Muscle of leg (tissue), 11 donors: ENCODE results near the gene IL3. TPM values are rescaled to one million over a fixed set of nuclear protein-coding genes. Genes with fewer than 3 reads are reported as not detected.
"Not testable (repeated sequence)": the region's sequence is repeated elsewhere in the genome, so short reads cannot be mapped to it uniquely, and the experiment has no call there.

Source experiments
- DNase-seq: peaks from one replicate; pipeline ENCODE4 v3.0.0; 2013
- H3K27ac ChIP-seq: one replicate; pipeline ENCODE4 v1.5.1; 2013; ENCODE audit warnings: mild to moderate bottlenecking, low read length, control low read depth
- H3K27me3 ChIP-seq: one replicate; pipeline ENCODE4 v1.6.1; 2013; ENCODE audit warnings: low read length; ENCODE audit not compliant: control insufficient read depth, insufficient read depth
- H3K36me3 ChIP-seq: one replicate; pipeline ENCODE4 v1.6.1; 2013; ENCODE audit warnings: low read length; ENCODE audit not compliant: control insufficient read depth, insufficient read depth
- H3K4me1 ChIP-seq: one replicate; pipeline ENCODE4 v1.6.1; 2013; ENCODE audit warnings: low read length; ENCODE audit not compliant: control insufficient read depth, insufficient read depth
- H3K4me3 ChIP-seq: one replicate; pipeline ENCODE4 v1.5.1; 2013; ENCODE audit warnings: low read length, control low read depth
- H3K9me3 ChIP-seq: replicated peaks from 2 replicates; pipeline ENCODE4 v1.6.1; 2013; ENCODE audit warnings: low read depth, low read length; ENCODE audit not compliant: control insufficient read depth
- WGBS: methylation state at CpG from one replicate; pipeline ENCODE4 v1.1.5; 2013; ENCODE audit warnings: missing lambda C conversion rate; ENCODE audit not compliant: insufficient coverage; 5-methylcytosine and 5-hydroxymethylcytosine counted together
- polyA plus RNA-seq, 8 donors: library from polyadenylated mRNA; unstranded; fragments of 120-200 nt; gene quantifications; one replicate each; pipeline versions ENCODE4 v1.2.1 to v1.2.3, GENCODE V29; 2013; ENCODE audit warnings: inconsistent platforms in 1 of 8, low replicate concordance in 1 of 8; ENCODE audit not compliant: insufficient read length in 8 of 8, insufficient read depth in 1 of 8
- total RNA-seq: library from RNA; stranded (reverse); fragments of 120-200 nt; gene quantifications from one replicate; pipeline ENCODE4 v1.2.4, GENCODE V29; 2013

The IL3 gene
- total and polyA plus RNA-seq, 9 donors: not detected

GRCh38 chr5:132099905-132100304, 39.5 kb downstream of the IL3 start:
- 84% methylated on average over 3 of the region's 3 CpGs for WGBS
- Histone ChIP-seq H3K27ac (no peak overlapping the region), H3K36me3 (no peaks in the 10 kb centered on the region), H3K4me1 (peaks cover 17% of the 10 kb centered on the region), H3K9me3 (no peaks in the 10 kb centered on the region), H3K27me3 (no peaks in the 10 kb centered on the region), H3K4me3 (no peak overlapping the region)
- DNase-seq: no peak

DNA sequence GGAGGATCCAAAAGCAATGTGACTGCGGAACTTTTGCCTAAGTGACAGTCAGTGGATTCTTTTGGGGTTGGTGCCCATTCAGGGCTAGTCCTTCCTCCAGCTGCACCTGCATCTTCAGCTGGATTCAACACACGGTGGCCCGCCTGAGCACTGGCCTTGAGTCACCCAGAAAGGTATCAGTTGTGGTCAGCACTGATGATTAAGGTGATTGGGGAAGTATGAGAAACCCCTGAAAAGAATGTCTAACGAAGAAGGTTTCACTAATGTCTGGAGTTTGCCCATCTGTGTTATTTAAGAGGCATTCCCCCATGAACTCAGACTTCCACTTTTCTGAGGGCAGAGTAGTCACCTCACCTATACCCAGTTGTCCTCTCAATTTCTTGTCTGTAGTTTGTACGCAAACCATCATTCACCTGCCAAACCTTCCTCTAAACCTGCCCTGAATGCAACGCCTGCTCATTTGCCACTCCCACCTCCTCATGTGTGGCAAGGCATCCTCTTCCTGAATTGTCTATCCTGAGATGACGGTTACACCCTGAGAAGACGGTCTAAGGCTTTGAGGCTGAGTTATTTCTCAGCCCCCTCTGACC, 40.3 kb downstream of the IL3 start:
- H3K4me3 ChIP-seq: no peak overlapping the region
- H3K27me3 ChIP-seq: no peaks in the 10 kb centered on the region
- no peak overlapping the region for H3K27ac ChIP-seq
- WGBS: 91% methylated on average over 7 of the region's 8 CpGs
- H3K36me3 ChIP-seq: no peaks in the 10 kb centered on the region
- no peaks in the 10 kb centered on the region for H3K9me3 ChIP-seq
- peaks cover 14% of the 10 kb centered on the region for H3K4me1 ChIP-seq
- no peak for DNase-seq

- H3K27me3 ChIP-seq: no peaks in the 10 kb centered on the region
- H3K36me3 ChIP-seq: no peaks in the 10 kb centered on the region
- no peaks in the 10 kb centered on the region for H3K9me3 ChIP-seq
- no peak for DNase-seq
- 98% methylated on average over 4 of the region's 6 CpGs for WGBS
- H3K27ac ChIP-seq: no peak overlapping the region
- H3K4me3 ChIP-seq: no peak overlapping the region
- H3K4me1 ChIP-seq: peaks cover 14% of the 10 kb centered on the region
Observed at GRCh38 chr5:132101385-132101880, 41.0 kb downstream of the IL3 start.

GRCh38 chr5:132102101-132102701, 41.7 kb downstream of the IL3 start:
- WGBS: 93% methylated on average over 4 of the region's 5 CpGs
- no peaks in the 10 kb centered on the region for H3K36me3 ChIP-seq
- no peak for DNase-seq
- no peaks in the 10 kb centered on the region for H3K27me3 ChIP-seq
- no peaks in the 10 kb centered on the region for H3K9me3 ChIP-seq
- H3K27ac ChIP-seq: no peak overlapping the region
- peaks cover 14% of the 10 kb centered on the region for H3K4me1 ChIP-seq
- H3K4me3 ChIP-seq: no peak overlapping the region

GRCh38 chr5:132102944-132103331, 42.5 kb downstream of the IL3 start:
- Histone ChIP-seq H3K9me3 (no peaks in the 10 kb centered on the region), H3K4me1 (peaks cover 14% of the 10 kb centered on the region), H3K36me3 (no peaks in the 10 kb centered on the region), H3K4me3 (no peak overlapping the region), H3K27ac (peak overlapping the region; percentile 13), H3K27me3 (no peaks in the 10 kb centered on the region)
- 79% methylated on average over 3 of the region's 3 CpGs for WGBS
- DNase-seq: no peak

DNA sequence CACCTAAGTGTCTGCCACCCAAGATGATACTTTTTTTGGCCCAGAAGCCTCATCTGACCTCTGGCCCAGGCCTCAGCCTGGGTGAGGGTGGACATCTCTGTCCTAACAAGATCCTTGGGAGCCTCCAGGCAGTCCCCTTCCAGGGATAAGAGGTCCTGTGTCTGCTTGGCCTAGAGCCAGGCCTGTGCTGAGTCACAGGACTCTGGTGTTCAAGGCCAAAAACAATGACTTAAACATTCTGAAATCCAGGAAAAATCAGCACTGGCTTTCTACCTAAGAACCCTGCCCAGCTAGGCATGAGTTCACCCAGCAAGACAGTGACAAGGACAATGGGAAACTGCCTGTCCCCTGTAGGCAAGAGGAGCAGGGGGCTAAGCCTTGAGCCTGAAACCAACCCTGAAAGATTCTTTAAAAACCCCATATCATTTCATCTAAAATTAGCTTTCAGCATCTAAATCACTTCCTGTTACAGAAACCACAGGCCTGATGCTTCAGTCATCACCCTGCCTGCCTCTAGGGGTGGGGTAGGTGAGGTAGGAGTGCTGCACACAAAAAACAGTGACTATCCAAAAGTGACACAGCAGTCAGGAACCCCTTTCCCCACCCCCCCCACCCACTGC, 43.0 kb downstream of the IL3 start:
- peak; percentile 81 for DNase-seq
- H3K27ac ChIP-seq: peak overlapping the region; percentile 29
- no peak overlapping the region for H3K4me3 ChIP-seq
- no peaks in the 10 kb centered on the region for H3K27me3 ChIP-seq
- H3K36me3 ChIP-seq: no peaks in the 10 kb centered on the region
- peaks cover 14% of the 10 kb centered on the region for H3K4me1 ChIP-seq
- no peaks in the 10 kb centered on the region for H3K9me3 ChIP-seq

DNA sequence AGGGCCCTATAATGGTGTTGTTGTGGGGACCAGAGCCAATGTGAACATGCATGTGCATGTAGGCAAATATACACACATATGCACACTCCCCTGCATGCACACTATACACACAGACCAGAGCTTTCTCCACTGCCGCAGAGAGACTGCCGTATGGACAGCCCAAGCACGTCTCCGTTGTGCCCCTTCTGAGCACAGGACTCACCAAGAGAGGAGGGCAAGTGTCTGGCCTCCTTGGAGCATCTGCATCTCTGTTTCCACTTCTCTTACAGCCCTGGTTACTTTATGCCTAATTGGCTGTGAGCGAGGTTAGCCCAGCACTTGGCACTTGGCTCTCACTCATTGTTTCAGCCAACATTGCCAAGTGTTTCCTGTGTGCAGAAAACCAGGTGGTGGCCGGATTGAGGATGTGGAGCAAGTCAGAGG, 43.5 kb downstream of the IL3 start:
- H3K4me3 ChIP-seq: no peak overlapping the region
- peaks cover 14% of the 10 kb centered on the region for H3K4me1 ChIP-seq
- no peaks in the 10 kb centered on the region for H3K9me3 ChIP-seq
- no peak overlapping the region for H3K27ac ChIP-seq
- H3K36me3 ChIP-seq: no peaks in the 10 kb centered on the region
- 96% methylated on average over 5 of the region's 6 CpGs for WGBS
- no peaks in the 10 kb centered on the region for H3K27me3 ChIP-seq
- DNase-seq: no peak

DNA sequence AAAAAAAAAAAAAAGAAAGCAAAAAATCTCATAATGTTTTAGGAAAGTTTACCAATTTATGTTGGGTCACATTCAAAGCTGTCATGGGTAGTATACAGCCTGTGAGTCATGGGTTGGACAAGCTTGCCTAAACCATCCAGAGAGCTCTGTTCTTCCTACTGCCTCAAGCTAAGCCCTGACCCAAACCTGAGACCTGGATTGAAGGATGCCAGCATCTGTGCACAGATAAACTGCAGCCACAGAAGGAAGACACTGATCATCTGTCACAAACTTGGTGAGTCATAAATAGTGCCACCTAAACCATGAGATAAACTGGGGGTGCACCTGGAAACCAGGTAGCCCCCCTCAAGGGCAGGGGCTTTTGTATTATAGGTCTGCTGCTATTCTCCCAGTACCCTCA, 44.1 kb downstream of the IL3 start:
- Histone ChIP-seq H3K9me3 (no peaks in the 10 kb centered on the region), H3K4me3 (no peak overlapping the region), H3K36me3 (no peaks in the 10 kb centered on the region), H3K4me1 (peaks cover 14% of the 10 kb centered on the region), H3K27me3 (no peaks in the 10 kb centered on the region), H3K27ac (no peak overlapping the region)
- DNase-seq: no peak

- Histone ChIP-seq H3K4me1 (peaks cover 14% of the 10 kb centered on the region), H3K4me3 (no peak overlapping the region), H3K36me3 (no peaks in the 10 kb centered on the region), H3K9me3 (no peaks in the 10 kb centered on the region), H3K27ac (no peak overlapping the region), H3K27me3 (no peaks in the 10 kb centered on the region)
- DNase-seq: no peak
- WGBS: 89% methylated on average over 1 of the region's 3 CpGs
Observed at GRCh38 chr5:132105688-132106087, 45.2 kb downstream of the IL3 start.

- H3K9me3 ChIP-seq, H3K4me3 ChIP-seq, H3K36me3 ChIP-seq, H3K27ac ChIP-seq, H3K4me1 ChIP-seq, H3K27me3 ChIP-seq, DNase-seq: not testable (repeated sequence)
- WGBS: no CpG with 5 or more reads among the region's 1 CpG
Observed at GRCh38 chr5:132108495-132108894, 48.0 kb downstream of the IL3 start.
